ENCODE data around the gene RBM33. TPM values are rescaled to one million over a fixed set of nuclear protein-coding genes. Genes with fewer than 3 reads are reported as not detected.

RBM33 gene
- total RNA-seq, 1 experiment from 2014 or later: 73.6 TPM

DNA sequence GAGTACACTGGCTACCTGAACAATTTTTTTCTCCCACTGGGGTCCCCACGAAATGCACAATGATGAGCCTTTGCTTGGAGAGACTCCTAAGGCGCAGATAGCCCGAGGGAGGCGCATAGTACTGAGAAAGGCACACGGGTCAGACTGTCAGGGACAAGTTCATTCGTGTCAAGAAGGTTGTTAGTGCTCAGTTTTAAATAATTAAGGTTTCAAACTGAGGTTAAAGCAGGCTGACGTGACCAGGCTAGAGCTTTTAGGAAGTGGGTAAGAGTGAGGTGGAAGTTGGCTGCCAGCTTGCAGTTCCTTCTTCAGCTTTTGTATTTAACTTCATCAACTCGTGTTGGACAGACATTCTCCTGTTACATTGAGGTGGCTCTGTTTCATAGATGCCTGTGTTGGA is 31.6 kb downstream of the RBM33 start:
- H3K27me3 ChIP-seq (replicated peaks; ENCODE audit: insufficient read depth, low read depth, low read length, poor library complexity): no peaks in the 10 kb centered on the region
- no peak for TF ChIP-seq CTCF (conservative IDR thresholded peaks at IDR 0.05; ENCODE audit: low read depth, low read length)
- no peak for TF ChIP-seq EZH2 (IDR thresholded peaks at IDR 0.05; ENCODE audit: borderline replicate concordance, low read depth, low read length, poor library complexity, severe bottlenecking)
- BruUV-seq (replicated peaks): no TSS peak
- peaks cover 6% of the 10 kb centered on the region for H3K36me3 ChIP-seq (ENCODE audit: insufficient read depth, low read length, poor library complexity, severe bottlenecking)
- DNase-seq (ENCODE audit: low spot score): no peak
- POLR2A ChIA-PET (ENCODE audit: low non-redundant PET): no interaction called here
- no peak overlapping the region for H3K4me3 ChIP-seq (ENCODE audit: low read depth, low read length, poor library complexity, severe bottlenecking)
- H3K4me1 ChIP-seq (ENCODE audit: insufficient read depth, low read length, poor library complexity, severe bottlenecking): peaks cover 7% of the 10 kb centered on the region
- no peak overlapping the region for H3K27ac ChIP-seq (ENCODE audit: low read depth, low read length, poor library complexity, severe bottlenecking)
- intact Hi-C loops (cut with micrococcal nuclease; ENCODE audit: unreplicated experiment): no loop called here
- no peaks in the 10 kb centered on the region for H3K9me3 ChIP-seq (ENCODE audit: low read depth, low read length, poor library complexity, severe bottlenecking)
- CTCF ChIA-PET: no interaction called here

- Histone ChIP-seq H3K27ac (ENCODE audit: low read depth, low read length, poor library complexity, severe bottlenecking) (no peak overlapping the region), H3K4me3 (ENCODE audit: low read depth, low read length, poor library complexity, severe bottlenecking) (no peak overlapping the region), H3K4me1 (ENCODE audit: insufficient read depth, low read length, poor library complexity, severe bottlenecking) (peaks cover 7% of the 10 kb centered on the region), H3K9me3 (ENCODE audit: low read depth, low read length, poor library complexity, severe bottlenecking) (no peaks in the 10 kb centered on the region), H3K27me3 (replicated peaks; ENCODE audit: insufficient read depth, low read depth, low read length, poor library complexity) (no peaks in the 10 kb centered on the region), H3K36me3 (ENCODE audit: insufficient read depth, low read length, poor library complexity, severe bottlenecking) (peaks cover 8% of the 10 kb centered on the region)
- ChIA-PET POLR2A (ENCODE audit: low non-redundant PET) (interaction anchor here (0.7 kb wide), 1 partner anchor 360 kb away, joined by 3 read pairs; no protein-coding TSS in a partner anchor), CTCF (interaction anchor here (0.6 kb wide), 1 partner anchor 26 kb away, joined by 3 read pairs; no protein-coding TSS in a partner anchor)
- DNase-seq (ENCODE audit: low spot score): no peak
- BruUV-seq (replicated peaks): no TSS peak
- intact Hi-C loops (cut with micrococcal nuclease; ENCODE audit: unreplicated experiment): no loop called here
- no peak for TF ChIP-seq EZH2 (IDR thresholded peaks at IDR 0.05; ENCODE audit: borderline replicate concordance, low read depth, low read length, poor library complexity, severe bottlenecking)
- no peak for TF ChIP-seq CTCF (conservative IDR thresholded peaks at IDR 0.05; ENCODE audit: low read depth, low read length)
Measured at GRCh38 chr7:155677688-155678087, 33.2 kb downstream of the RBM33 start.

DNA sequence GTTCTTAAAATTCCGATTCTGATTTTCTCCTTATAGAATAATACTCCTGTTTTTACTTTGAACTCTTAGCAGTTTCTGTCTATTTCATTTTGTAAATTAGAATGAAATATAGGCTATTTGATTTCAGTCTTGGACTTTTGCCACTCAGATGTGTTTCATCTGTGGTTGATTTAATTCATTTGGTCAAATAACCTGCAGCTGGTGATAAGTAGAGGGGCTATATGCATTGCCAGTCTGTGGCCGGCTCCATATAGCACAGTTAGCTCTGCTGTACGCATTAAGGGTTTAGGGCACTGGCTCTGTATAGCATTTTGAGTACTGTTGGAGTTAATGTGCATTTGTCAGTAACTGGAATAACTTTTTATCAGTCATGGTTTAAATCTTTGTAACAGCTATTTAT is 35.7 kb downstream of the RBM33 start:
- TF ChIP-seq CTCF (conservative IDR thresholded peaks at IDR 0.05; ENCODE audit: low read depth, low read length) (no peak), EZH2 (IDR thresholded peaks at IDR 0.05; ENCODE audit: borderline replicate concordance, low read depth, low read length, poor library complexity, severe bottlenecking) (no peak)
- intact Hi-C loops (cut with micrococcal nuclease; ENCODE audit: unreplicated experiment): no loop called here
- ChIA-PET POLR2A (ENCODE audit: low non-redundant PET) (no interaction called here), CTCF (no interaction called here)
- H3K27ac ChIP-seq (ENCODE audit: low read depth, low read length, poor library complexity, severe bottlenecking): no peak overlapping the region
- peaks cover 10% of the 10 kb centered on the region for H3K36me3 ChIP-seq (ENCODE audit: insufficient read depth, low read length, poor library complexity, severe bottlenecking)
- H3K9me3 ChIP-seq (ENCODE audit: low read depth, low read length, poor library complexity, severe bottlenecking): no peaks in the 10 kb centered on the region
- no peak overlapping the region for H3K4me3 ChIP-seq (ENCODE audit: low read depth, low read length, poor library complexity, severe bottlenecking)
- no peaks in the 10 kb centered on the region for H3K27me3 ChIP-seq (replicated peaks; ENCODE audit: insufficient read depth, low read depth, low read length, poor library complexity)
- BruUV-seq (replicated peaks): no TSS peak
- H3K4me1 ChIP-seq (ENCODE audit: insufficient read depth, low read length, poor library complexity, severe bottlenecking): peaks cover 15% of the 10 kb centered on the region
- DNase-seq (ENCODE audit: low spot score): no peak
